Fibroblast of peridontal ligament (primary cell): ENCODE results near the gene CCDC51.
"Not testable (repeated sequence)": the region's sequence is repeated elsewhere in the genome, so short reads cannot be mapped to it uniquely, and the experiment has no call there.

Experiments used
- DNase-seq: peaks from one replicate; pipeline ENCODE4 v3.0.0-alpha.2; 2010; ENCODE audit errors: extremely low read depth

CCDC51 gene

GRCh38 chr3:48439820-48440589 lies at the start of gene CCDC51, which contains the start of gene TMA7:
Gene CCDC51 (minus strand): TSS chr3:48440119. CDS start chr3:48435128, 4,991 bp downstream.
Gene TMA7 (plus strand): TSS chr3:48440257. CDS start chr3:48440297, 40 bp downstream.
- peak; percentile 92 for DNase-seq

GRCh38 chr3:48486952-48487351 lies 47.0 kb upstream of the CCDC51 start:
- DNase-seq: no peak

GRCh38 chr3:48482822-48483221 lies 42.9 kb upstream of the CCDC51 start:
- DNase-seq: not testable (repeated sequence)

GRCh38 chr3:48480891-48481290 lies 41.0 kb upstream of the CCDC51 start:
- DNase-seq: not testable (repeated sequence)

- DNase-seq: no peak
Measured at GRCh38 chr3:48478626-48479555, 39.0 kb upstream of the CCDC51 start.

GRCh38 chr3:48477959-48478520 lies 38.1 kb upstream of the CCDC51 start:
- DNase-seq: no peak

GRCh38 chr3:48476426-48477053 lies 36.6 kb upstream of the CCDC51 start:
- DNase-seq: no peak

GRCh38 chr3:48475188-48475587 lies 35.3 kb upstream of the CCDC51 start:
- no peak for DNase-seq

- no peak for DNase-seq
Measured at GRCh38 chr3:48474619-48475018, 34.7 kb upstream of the CCDC51 start.

GRCh38 chr3:48474031-48474430 lies 34.1 kb upstream of the CCDC51 start:
- not testable (repeated sequence) for DNase-seq

GRCh38 chr3:48473617-48473952 lies 33.7 kb upstream of the CCDC51 start:
- DNase-seq: no peak

- peak; percentile 92 for DNase-seq
Measured at GRCh38 chr3:48472923-48473616, 33.2 kb upstream of the CCDC51 start.

GRCh38 chr3:48472673-48472922 lies 32.7 kb upstream of the CCDC51 start:
- no peak for DNase-seq

GRCh38 chr3:48470286-48470685 lies 30.4 kb upstream of the CCDC51 start:
- no peak for DNase-seq

GRCh38 chr3:48469046-48469915 lies 29.4 kb upstream of the CCDC51 start:
- no peak for DNase-seq

GRCh38 chr3:48468329-48468731 lies 28.4 kb upstream of the CCDC51 start:
- DNase-seq: no peak

GRCh38 chr3:48467473-48468267 lies 27.8 kb upstream of the CCDC51 start:
- DNase-seq: no peak

- DNase-seq: no peak
Measured at GRCh38 chr3:48467110-48467454, 27.2 kb upstream of the CCDC51 start.

- DNase-seq: no peak
Measured at GRCh38 chr3:48466386-48467109, 26.6 kb upstream of the CCDC51 start.
